Glutamatergic neuron (in vitro differentiated cells): ENCODE measurements around the gene CCKAR. TPM values are rescaled to one million over a fixed set of nuclear protein-coding genes. Genes with fewer than 3 reads are reported as not detected.

ENCODE experiments used
- DNase-seq: peaks from one replicate; pipeline ENCODE4 v3.0.0; 2022
- H3K27ac Mint-ChIP-seq: one replicate; pipeline ENCODE4 v1.8.0; 2020; ENCODE audit warnings: mild to moderate bottlenecking, mixed read lengths, inconsistent platforms; ENCODE audit not compliant: unreplicated experiment
- H3K27me3 Mint-ChIP-seq: one replicate; pipeline ENCODE4 v1.8.0; 2020; ENCODE audit warnings: mild to moderate bottlenecking, moderate library complexity, mixed read lengths, inconsistent platforms; ENCODE audit not compliant: unreplicated experiment
- H3K36me3 Mint-ChIP-seq: one replicate; pipeline ENCODE4 v1.8.0; 2020; ENCODE audit warnings: mild to moderate bottlenecking, mixed read lengths, inconsistent platforms; ENCODE audit not compliant: unreplicated experiment
- H3K4me1 Mint-ChIP-seq: one replicate; pipeline ENCODE4 v1.8.0; 2020; ENCODE audit warnings: mild to moderate bottlenecking, low read depth, mixed read lengths, inconsistent platforms; ENCODE audit not compliant: unreplicated experiment
- H3K4me3 Mint-ChIP-seq: one replicate; pipeline ENCODE4 v1.8.0; 2020; ENCODE audit warnings: mild to moderate bottlenecking, mixed read lengths, inconsistent platforms; ENCODE audit not compliant: unreplicated experiment
- H3K9me3 Mint-ChIP-seq: one replicate; pipeline ENCODE4 v1.8.0; 2020; ENCODE audit warnings: mild to moderate bottlenecking, moderate library complexity, mixed read lengths, inconsistent platforms; ENCODE audit not compliant: unreplicated experiment
- total RNA-seq: library from RNA; stranded (reverse); fragmentation: NEBNext Ultra II Directional; extraction: Animal tissue kit (Norgen Biotek cat#: 25700); gene quantifications from one replicate; pipeline ENCODE4 v1.2.1, GENCODE V29; 2021; ENCODE audit not compliant: unreplicated experiment
- TF ChIP-seq, protein P1 (sequence below): fragments of 200-600 bp; sonication (generic); IDR thresholded peaks from one replicate; pipeline ENCODE4 v1.5.0; 2021; ENCODE audit not compliant: partially characterized antibody, unreplicated experiment

The CCKAR gene
- total RNA-seq, 1 donor from 2014 or later = not detected

GRCh38 chr4:26475716-26476115 is 14.6 kb downstream of the CCKAR start:
- Mint-ChIP-seq H3K4me1 (peaks cover 3% of the 10 kb centered on the region), H3K36me3 (no peaks in the 10 kb centered on the region), H3K9me3 (no peaks in the 10 kb centered on the region), H3K27ac (no peak overlapping the region), H3K27me3 (no peaks in the 10 kb centered on the region), H3K4me3 (no peak overlapping the region)
- no peak for DNase-seq
- TF ChIP-seq, protein P1, sequence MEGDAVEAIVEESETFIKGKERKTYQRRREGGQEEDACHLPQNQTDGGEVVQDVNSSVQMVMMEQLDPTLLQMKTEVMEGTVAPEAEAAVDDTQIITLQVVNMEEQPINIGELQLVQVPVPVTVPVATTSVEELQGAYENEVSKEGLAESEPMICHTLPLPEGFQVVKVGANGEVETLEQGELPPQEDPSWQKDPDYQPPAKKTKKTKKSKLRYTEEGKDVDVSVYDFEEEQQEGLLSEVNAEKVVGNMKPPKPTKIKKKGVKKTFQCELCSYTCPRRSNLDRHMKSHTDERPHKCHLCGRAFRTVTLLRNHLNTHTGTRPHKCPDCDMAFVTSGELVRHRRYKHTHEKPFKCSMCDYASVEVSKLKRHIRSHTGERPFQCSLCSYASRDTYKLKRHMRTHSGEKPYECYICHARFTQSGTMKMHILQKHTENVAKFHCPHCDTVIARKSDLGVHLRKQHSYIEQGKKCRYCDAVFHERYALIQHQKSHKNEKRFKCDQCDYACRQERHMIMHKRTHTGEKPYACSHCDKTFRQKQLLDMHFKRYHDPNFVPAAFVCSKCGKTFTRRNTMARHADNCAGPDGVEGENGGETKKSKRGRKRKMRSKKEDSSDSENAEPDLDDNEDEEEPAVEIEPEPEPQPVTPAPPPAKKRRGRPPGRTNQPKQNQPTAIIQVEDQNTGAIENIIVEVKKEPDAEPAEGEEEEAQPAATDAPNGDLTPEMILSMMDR = no peak

DNA sequence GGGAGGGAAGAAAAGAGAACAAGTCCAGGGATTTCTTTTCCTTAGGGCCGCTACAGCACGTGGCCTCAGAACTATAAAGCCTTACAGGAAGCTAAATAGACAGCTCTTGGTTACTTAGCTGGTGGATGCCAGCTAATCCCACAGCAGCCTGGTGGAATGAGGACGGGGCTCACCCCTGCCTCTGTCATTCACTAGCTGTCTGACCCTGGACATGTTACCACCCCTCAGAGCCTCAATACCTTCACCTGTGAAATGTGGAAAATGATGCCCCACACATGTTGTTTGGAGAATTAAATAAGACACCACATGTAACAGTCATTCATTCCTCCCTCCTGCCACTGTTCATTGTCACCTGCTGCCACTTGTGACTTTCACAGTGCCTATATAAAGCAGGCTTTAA is 15.7 kb downstream of the CCKAR start:
- Mint-ChIP-seq H3K27me3 (no peaks in the 10 kb centered on the region), H3K4me1 (peaks cover 3% of the 10 kb centered on the region), H3K36me3 (no peaks in the 10 kb centered on the region), H3K9me3 (no peaks in the 10 kb centered on the region), H3K27ac (no peak overlapping the region), H3K4me3 (no peak overlapping the region)
- DNase-seq = no peak
- TF ChIP-seq, protein P1 = no peak

- DNase-seq = no peak
- Mint-ChIP-seq H3K4me3 (no peak overlapping the region), H3K36me3 (no peaks in the 10 kb centered on the region), H3K9me3 (no peaks in the 10 kb centered on the region), H3K4me1 (peaks cover 3% of the 10 kb centered on the region), H3K27ac (no peak overlapping the region), H3K27me3 (no peaks in the 10 kb centered on the region)
- TF ChIP-seq, protein P1 = no peak
Measured at GRCh38 chr4:26473893-26474292, 16.4 kb downstream of the CCKAR start.

GRCh38 chr4:26471890-26472289 is 18.4 kb downstream of the CCKAR start:
- H3K9me3 Mint-ChIP-seq = no peaks in the 10 kb centered on the region

GRCh38 chr4:26468977-26469376 is 21.3 kb downstream of the CCKAR start:
- Mint-ChIP-seq H3K4me3 (no peak overlapping the region), H3K27me3 (peaks cover 1% of the 10 kb centered on the region), H3K9me3 (peaks cover 2% of the 10 kb centered on the region), H3K27ac (no peak overlapping the region), H3K36me3 (peaks cover 5% of the 10 kb centered on the region), H3K4me1 (no peaks in the 10 kb centered on the region)
- TF ChIP-seq, protein P1 = no peak
- DNase-seq = no peak

More at GRCh38 chr4:26471890-26472289, 18.4 kb downstream of the CCKAR start:
- Mint-ChIP-seq H3K36me3 (no peaks in the 10 kb centered on the region), H3K27ac (no peak overlapping the region), H3K4me1 (peaks cover 3% of the 10 kb centered on the region), H3K27me3 (no peaks in the 10 kb centered on the region), H3K4me3 (no peak overlapping the region)
- DNase-seq = no peak
- TF ChIP-seq, protein P1 = no peak
